ENCODE data around the gene TPP1. TPM values are rescaled to one million over a fixed set of nuclear protein-coding genes. Genes with fewer than 3 reads are reported as not detected.

Gene TPP1
- total and polyA plus RNA-seq, 9 of the 15 experiments (the other 6 are each of a cell fraction or from before 2014, with no cell fraction given): 7.5 to 75.8 (median 15.7) TPM

DNA sequence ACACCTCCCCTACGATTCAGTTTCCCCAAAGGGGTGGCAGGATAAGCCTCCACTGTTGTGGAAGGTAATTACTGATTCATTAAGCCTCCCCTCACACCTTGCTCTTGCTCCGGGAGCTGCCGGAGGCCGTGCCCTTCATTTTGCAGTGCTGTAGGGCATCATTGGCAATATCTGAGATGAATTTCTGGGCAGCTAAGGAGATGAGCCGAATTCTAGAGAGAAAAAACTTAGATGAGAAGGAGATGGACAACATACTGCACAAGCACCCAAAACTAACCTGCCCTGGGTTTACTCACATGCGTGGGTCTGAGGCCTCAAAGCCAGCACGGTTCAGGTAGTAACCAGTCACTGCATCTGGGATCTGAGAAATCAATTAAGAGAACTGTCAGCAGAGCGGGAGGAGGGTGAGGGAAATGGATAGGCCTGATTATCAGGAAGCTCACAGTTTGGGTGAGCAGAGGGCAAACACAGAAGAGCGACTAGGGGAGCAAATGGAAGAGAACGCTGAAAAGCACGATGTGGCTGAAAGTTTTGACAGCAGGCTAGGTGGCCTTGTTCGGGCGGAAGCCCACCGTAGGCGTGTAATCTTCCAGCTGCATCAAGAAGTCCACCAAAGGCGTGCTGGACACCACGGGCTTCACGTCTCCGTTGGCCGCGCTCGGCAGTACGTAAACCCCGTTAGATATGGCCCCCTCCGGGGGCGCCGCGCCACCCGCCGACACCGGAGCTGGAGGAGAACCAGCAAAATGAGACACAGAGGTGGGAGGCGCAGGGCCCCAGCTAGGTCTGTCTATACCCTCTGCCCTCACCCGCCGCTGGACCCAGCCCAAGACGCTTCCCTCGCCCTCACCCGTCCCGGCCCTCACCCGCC lies 7.9 kb downstream of the TPP1 start (continued):
- TF ChIP-seq TSHZ1 (CRISPR knock-in tag; IDR thresholded peaks at IDR 0.05) (no peak), MAFF (IDR thresholded peaks at IDR 0.05; ENCODE audit: low read length) (no peak), MTF1 (CRISPR knock-in tag; IDR thresholded peaks at IDR 0.05; ENCODE audit: borderline replicate concordance) (no peak), SRSF1 (IDR thresholded peaks at IDR 0.05; ENCODE audit: low read depth, low read length) (no peak), ZNF551 (CRISPR knock-in tag; IDR thresholded peaks at IDR 0.05) (no peak), SRSF3 (IDR thresholded peaks at IDR 0.05; ENCODE audit: insufficient read depth, low read length) (0 out of 2 replicates have a peak, but pooled peaks have one; percentile 47), ZNF41 (CRISPR knock-in tag; conservative IDR thresholded peaks at IDR 0.05) (no peak), RAD51 (IDR thresholded peaks at IDR 0.05; ENCODE audit: borderline replicate concordance, low read depth) (no peak), HNRNPUL1 (IDR thresholded peaks at IDR 0.05; ENCODE audit: low read length) (no peak), TEAD1 (CRISPR knock-in tag; IDR thresholded peaks at IDR 0.05) (peak in 1 of 2 experiments; percentile 48; a peak in 1 of 4 replicates), CHD2 (IDR thresholded peaks at IDR 0.05; ENCODE audit: low read depth, low read length) (no peak), ZNF175 (CRISPR knock-in tag; IDR thresholded peaks at IDR 0.05; ENCODE audit: low read depth) (no peak), ZNF253 (CRISPR knock-in tag; conservative IDR thresholded peaks at IDR 0.05) (no peak), BCL6 (CRISPR knock-in tag; IDR thresholded peaks at IDR 0.05) (no peak), RFX7 (CRISPR knock-in tag; IDR thresholded peaks at IDR 0.05) (peak; percentile 25; the same call in 1 of the 2 replicates), ZNF449 (CRISPR knock-in tag; IDR thresholded peaks at IDR 0.05) (no peak)
- TF ChIP-seq, protein P1, sequence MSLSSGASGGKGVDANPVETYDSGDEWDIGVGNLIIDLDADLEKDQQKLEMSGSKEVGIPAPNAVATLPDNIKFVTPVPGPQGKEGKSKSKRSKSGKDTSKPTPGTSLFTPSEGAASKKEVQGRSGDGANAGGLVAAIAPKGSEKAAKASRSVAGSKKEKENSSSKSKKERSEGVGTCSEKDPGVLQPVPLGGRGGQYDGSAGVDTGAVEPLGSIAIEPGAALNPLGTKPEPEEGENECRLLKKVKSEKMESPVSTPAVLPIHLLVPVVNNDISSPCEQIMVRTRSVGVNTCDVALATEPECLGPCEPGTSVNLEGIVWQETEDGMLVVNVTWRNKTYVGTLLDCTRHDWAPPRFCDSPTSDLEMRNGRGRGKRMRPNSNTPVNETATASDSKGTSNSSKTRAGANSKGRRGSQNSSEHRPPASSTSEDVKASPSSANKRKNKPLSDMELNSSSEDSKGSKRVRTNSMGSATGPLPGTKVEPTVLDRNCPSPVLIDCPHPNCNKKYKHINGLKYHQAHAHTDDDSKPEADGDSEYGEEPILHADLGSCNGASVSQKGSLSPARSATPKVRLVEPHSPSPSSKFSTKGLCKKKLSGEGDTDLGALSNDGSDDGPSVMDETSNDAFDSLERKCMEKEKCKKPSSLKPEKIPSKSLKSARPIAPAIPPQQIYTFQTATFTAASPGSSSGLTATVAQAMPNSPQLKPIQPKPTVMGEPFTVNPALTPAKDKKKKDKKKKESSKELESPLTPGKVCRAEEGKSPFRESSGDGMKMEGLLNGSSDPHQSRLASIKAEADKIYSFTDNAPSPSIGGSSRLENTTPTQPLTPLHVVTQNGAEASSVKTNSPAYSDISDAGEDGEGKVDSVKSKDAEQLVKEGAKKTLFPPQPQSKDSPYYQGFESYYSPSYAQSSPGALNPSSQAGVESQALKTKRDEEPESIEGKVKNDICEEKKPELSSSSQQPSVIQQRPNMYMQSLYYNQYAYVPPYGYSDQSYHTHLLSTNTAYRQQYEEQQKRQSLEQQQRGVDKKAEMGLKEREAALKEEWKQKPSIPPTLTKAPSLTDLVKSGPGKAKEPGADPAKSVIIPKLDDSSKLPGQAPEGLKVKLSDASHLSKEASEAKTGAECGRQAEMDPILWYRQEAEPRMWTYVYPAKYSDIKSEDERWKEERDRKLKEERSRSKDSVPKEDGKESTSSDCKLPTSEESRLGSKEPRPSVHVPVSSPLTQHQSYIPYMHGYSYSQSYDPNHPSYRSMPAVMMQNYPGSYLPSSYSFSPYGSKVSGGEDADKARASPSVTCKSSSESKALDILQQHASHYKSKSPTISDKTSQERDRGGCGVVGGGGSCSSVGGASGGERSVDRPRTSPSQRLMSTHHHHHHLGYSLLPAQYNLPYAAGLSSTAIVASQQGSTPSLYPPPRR (CRISPR knock-in tag; IDR thresholded peaks at IDR 0.05; ENCODE audit: borderline replicate concordance): no peak

All from K562 (cell line).